Lower leg skin (tissue), 3 donors: ENCODE measurements around the gene NUP98.

Experiments used
- POLR2A ChIP-seq, 2 donors: fragments of 450-650 bp; IDR thresholded peaks; one replicate each; pipeline ENCODE4 v1.6.1; 2016 to 2017; ENCODE audit warnings: antibody characterized with exemption in 2 of 2, mild to moderate bottlenecking in 1 of 2, moderate library complexity in 1 of 2
- TF ChIP-seq, protein P1 (sequence below), 3 donors: fragments of 450-650 bp; IDR thresholded peaks; one replicate each; pipeline ENCODE4 v1.5.1; 2016; ENCODE audit warnings: antibody characterized with exemption in 3 of 3, mild to moderate bottlenecking in 3 of 3, moderate library complexity in 2 of 3

- TF ChIP-seq, protein P1, sequence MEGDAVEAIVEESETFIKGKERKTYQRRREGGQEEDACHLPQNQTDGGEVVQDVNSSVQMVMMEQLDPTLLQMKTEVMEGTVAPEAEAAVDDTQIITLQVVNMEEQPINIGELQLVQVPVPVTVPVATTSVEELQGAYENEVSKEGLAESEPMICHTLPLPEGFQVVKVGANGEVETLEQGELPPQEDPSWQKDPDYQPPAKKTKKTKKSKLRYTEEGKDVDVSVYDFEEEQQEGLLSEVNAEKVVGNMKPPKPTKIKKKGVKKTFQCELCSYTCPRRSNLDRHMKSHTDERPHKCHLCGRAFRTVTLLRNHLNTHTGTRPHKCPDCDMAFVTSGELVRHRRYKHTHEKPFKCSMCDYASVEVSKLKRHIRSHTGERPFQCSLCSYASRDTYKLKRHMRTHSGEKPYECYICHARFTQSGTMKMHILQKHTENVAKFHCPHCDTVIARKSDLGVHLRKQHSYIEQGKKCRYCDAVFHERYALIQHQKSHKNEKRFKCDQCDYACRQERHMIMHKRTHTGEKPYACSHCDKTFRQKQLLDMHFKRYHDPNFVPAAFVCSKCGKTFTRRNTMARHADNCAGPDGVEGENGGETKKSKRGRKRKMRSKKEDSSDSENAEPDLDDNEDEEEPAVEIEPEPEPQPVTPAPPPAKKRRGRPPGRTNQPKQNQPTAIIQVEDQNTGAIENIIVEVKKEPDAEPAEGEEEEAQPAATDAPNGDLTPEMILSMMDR (IDR thresholded peaks at IDR 0.05) = no peak
- TF ChIP-seq POLR2A (IDR thresholded peaks at IDR 0.05) = no peak
Measured at GRCh38 chr11:3796002-3796311, 1.4 kb downstream of the NUP98 start.
